ENCODE data around the gene IWS1. TPM values are rescaled to one million over a fixed set of nuclear protein-coding genes. Genes with fewer than 3 reads are reported as not detected.
A peak's percentile ranks its signal among the peaks of the same experiment; 100 is the strongest.

IWS1 gene
- total RNA-seq, 2 donors from 2014 or later = 33.3 to 43.8 TPM

DNA sequence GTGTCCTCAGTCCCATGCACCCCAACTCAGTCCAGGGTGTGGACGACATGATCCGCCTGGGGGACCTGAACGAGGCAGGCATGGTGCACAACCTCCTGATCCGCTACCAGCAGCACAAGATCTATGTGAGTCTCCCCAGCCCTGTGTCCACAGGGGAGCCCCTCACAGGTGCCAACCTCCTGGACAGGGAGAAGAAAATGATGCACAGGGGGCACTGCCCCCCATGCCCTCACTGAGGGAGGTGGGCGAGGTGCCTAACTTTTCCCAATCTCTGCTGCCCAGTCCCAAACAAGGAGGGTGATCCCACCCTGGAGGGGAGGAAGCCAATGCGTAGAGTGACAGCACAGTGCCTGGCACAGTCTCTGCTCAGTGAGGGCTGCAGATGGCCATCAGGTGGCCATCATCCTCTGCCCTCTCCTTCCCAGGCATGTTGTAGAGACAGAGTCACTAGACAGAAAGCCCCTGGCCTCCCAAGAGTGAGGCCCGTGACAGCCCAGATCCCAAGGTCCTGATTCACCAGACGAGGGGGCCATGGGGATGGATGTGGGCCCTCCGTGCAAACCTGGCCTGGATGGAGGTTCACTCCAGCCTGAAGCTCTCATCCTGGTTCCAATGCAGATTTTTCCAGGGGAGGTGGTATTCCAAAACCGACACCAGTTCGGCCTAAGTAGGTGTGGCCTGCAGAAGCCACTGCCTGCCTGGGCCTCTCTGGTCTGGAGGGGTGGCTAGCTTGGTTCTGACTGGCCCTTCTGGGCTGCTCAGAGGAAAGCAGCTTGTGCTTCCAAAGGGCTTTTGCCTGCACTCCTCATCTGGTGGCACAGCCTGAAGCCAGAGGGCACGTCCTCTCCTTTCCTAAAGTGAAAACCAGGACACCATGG, 39.2 kb upstream of the IWS1 start:
- Mint-ChIP-seq H3K36me3 (ENCODE audit: low read depth) (no peaks in the 10 kb centered on the region), H3K4me1 (peaks cover 6% of the 10 kb centered on the region), H3K27ac (no peak overlapping the region), H3K27me3 (peaks cover 29% of the 10 kb centered on the region), H3K4me3 (no peak overlapping the region), H3K9me3 (no peaks in the 10 kb centered on the region)
- no peak for ATAC-seq (replicated peaks)

GRCh38 chr2:127564429-127565260, 38.4 kb upstream of the IWS1 start:
- Mint-ChIP-seq H3K27me3 (peaks cover 30% of the 10 kb centered on the region), H3K27ac (peak overlapping the region; percentile 34), H3K4me3 (no peak overlapping the region), H3K4me1 (peaks cover 6% of the 10 kb centered on the region), H3K9me3 (no peaks in the 10 kb centered on the region), H3K36me3 (ENCODE audit: low read depth) (no peaks in the 10 kb centered on the region)
- ATAC-seq (replicated peaks) = no peak

DNA sequence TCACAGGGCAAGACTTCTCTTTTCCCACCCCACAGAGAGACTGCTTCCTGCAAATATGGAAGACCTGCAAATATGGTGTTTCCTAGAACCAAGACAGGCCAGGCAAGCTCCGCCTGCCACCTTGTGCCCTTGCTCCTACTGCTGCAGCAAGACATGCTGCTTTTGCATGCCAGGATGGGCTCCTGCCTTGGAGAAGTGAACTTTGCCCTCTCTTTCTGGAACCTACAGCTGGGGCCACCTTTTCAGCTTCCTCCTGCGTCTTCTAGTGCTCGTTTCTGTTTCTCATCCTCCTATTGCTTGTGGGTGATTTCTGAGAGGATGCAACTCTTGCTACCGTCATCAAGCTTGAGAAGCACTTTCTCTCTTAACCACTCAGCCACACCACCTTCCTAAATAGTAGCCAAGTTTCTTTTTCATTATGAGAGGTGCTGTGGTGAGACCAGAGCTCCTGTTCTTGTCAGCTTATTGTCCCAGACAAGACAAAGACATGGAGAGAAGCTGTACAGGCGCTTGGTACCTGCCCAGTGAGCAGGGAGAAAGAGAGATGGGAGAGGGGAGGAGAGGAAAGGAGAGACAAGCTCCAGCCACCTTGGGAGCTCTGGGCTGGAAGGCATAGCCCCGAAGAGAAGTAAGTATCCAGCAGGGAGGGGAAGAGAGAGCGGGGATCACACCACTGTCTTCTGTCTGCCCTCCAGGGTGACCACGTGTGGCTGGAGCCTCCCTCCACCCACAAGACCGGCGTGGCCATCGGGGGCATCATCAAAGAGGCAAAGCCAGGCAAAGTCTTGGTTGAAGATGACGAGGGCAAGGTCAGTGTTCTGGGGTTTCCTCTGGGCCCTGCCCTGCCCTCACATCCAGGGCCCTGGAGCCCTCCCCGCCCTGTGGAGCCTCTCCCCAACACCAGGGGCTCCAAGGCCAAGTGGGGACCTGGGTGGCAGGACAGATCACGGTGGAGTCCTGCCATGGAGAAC, 37.5 kb upstream of the IWS1 start:
- H3K4me3 Mint-ChIP-seq = peak overlapping the region; percentile 25
- H3K36me3 Mint-ChIP-seq (ENCODE audit: low read depth) = no peaks in the 10 kb centered on the region
- ATAC-seq (replicated peaks) = peak; percentile 93
- H3K27me3 Mint-ChIP-seq = peaks cover 30% of the 10 kb centered on the region
- no peaks in the 10 kb centered on the region for H3K9me3 Mint-ChIP-seq
- peak overlapping the region; percentile 34 for H3K27ac Mint-ChIP-seq
- peaks cover 6% of the 10 kb centered on the region for H3K4me1 Mint-ChIP-seq

GRCh38 chr2:127562936-127563335, 36.6 kb upstream of the IWS1 start:
- ATAC-seq (replicated peaks) = no peak
- H3K4me3 Mint-ChIP-seq = no peak overlapping the region
- no peaks in the 10 kb centered on the region for H3K9me3 Mint-ChIP-seq
- H3K27ac Mint-ChIP-seq = no peak overlapping the region
- peaks cover 36% of the 10 kb centered on the region for H3K27me3 Mint-ChIP-seq
- no peaks in the 10 kb centered on the region for H3K36me3 Mint-ChIP-seq (ENCODE audit: low read depth)
- peaks cover 6% of the 10 kb centered on the region for H3K4me1 Mint-ChIP-seq

DNA sequence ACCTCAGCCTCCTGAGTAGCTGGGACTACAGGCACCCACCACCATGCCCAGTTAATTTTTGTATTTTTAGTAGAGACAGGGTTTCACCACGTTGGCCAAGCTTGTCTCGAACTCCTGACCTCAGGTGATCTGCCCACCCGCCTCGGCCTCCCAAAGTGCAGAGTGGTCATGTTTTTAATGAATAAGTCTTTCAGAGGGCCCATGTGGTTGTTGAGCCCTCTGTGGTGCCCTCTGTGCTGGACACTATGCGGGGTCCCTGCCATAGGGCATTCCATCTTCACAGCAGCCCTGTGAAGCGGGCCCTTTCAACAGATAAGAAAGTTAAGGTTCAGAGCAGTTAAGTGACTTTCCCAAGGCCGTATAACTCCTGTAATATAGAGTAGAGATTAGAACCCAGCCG, 35.1 kb upstream of the IWS1 start:
- Mint-ChIP-seq H3K27me3 (peaks cover 44% of the 10 kb centered on the region), H3K9me3 (peaks cover 14% of the 10 kb centered on the region), H3K36me3 (ENCODE audit: low read depth) (no peaks in the 10 kb centered on the region)

GRCh38 chr2:127560931-127561280, 34.6 kb upstream of the IWS1 start:
- peaks cover 18% of the 10 kb centered on the region for H3K9me3 Mint-ChIP-seq
- H3K4me1 Mint-ChIP-seq = peaks cover 6% of the 10 kb centered on the region
- H3K36me3 Mint-ChIP-seq (ENCODE audit: low read depth) = no peaks in the 10 kb centered on the region
- ATAC-seq (replicated peaks) = no peak
- H3K27me3 Mint-ChIP-seq = peaks cover 48% of the 10 kb centered on the region
- no peak overlapping the region for H3K4me3 Mint-ChIP-seq
- no peak overlapping the region for H3K27ac Mint-ChIP-seq

More for the DNA sequence above, 35.1 kb upstream of the IWS1 start:
- no peak overlapping the region for H3K4me3 Mint-ChIP-seq
- ATAC-seq (replicated peaks) = no peak
- H3K27ac Mint-ChIP-seq = no peak overlapping the region
- peaks cover 6% of the 10 kb centered on the region for H3K4me1 Mint-ChIP-seq

DNA sequence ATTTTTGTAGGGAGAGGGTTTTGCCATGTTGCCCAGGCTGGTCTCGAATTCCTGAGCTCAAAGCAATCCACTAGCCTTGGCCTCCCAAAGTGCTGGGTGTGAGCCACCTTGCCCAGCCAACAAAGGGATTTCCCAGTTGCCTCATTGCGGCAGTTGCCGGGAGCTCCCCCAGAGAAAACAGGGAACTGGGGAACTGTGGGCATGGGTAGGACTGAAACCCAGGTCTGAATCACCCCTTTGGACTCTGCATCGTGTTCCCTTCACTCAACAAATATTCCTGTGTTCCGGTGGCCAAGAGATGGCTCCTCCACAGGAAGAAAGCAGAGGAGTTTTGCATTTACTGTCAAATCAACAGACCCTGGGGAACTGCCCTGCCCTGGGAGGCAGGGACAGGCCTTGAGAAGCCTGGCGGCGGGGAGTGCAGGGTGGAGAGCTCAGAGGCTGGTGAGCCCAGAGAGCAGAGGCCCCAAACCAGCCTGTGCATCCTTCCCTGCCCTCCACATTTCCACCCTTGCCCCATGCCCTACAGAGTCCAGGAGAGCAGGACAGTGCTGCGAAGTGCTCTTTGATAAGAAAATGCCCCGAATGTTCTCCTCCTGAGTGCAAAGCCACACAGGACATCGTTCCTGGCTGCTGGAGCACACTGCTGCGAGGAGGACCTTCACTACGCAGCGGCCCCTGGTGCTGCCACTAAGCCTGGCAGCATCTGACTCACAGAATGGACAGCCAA, 34.1 kb upstream of the IWS1 start:
- peaks cover 6% of the 10 kb centered on the region for H3K4me1 Mint-ChIP-seq
- H3K27me3 Mint-ChIP-seq = peaks cover 52% of the 10 kb centered on the region
- no peaks in the 10 kb centered on the region for H3K36me3 Mint-ChIP-seq (ENCODE audit: low read depth)
- ATAC-seq (replicated peaks) = no peak
- no peak overlapping the region for H3K27ac Mint-ChIP-seq
- H3K4me3 Mint-ChIP-seq = no peak overlapping the region
- peaks cover 19% of the 10 kb centered on the region for H3K9me3 Mint-ChIP-seq

DNA sequence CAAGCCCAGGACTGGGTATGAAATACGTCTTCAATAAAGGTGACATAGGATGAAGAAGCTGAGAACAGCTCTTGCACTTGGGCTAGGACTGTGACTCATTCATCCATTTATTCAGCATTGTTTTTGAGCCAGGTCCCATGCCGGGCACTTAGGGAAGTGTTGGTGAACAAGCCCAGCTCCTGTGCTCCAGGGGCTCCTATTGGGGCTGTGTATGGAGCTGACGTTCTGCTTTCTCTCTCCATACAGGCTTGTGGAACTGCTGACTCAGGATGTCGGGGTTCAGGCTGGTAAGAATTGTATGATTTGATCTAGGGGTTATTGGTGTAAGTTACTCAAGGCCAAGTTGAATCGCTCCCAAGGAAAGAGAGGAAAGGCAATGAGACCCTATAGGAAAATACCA, 33.2 kb upstream of the IWS1 start:
- Mint-ChIP-seq H3K27ac (no peak overlapping the region), H3K9me3 (peaks cover 19% of the 10 kb centered on the region), H3K36me3 (ENCODE audit: low read depth) (no peaks in the 10 kb centered on the region), H3K4me3 (no peak overlapping the region), H3K4me1 (peaks cover 6% of the 10 kb centered on the region), H3K27me3 (peaks cover 55% of the 10 kb centered on the region)
- no peak for ATAC-seq (replicated peaks)

- Mint-ChIP-seq H3K27ac (no peak overlapping the region), H3K36me3 (ENCODE audit: low read depth) (no peaks in the 10 kb centered on the region), H3K27me3 (peaks cover 51% of the 10 kb centered on the region), H3K4me1 (peaks cover 4% of the 10 kb centered on the region), H3K4me3 (no peak overlapping the region), H3K9me3 (peaks cover 19% of the 10 kb centered on the region)
- ATAC-seq (replicated peaks) = no peak
These were observed 32.6 kb upstream of the IWS1 start for GRCh38 chr2:127558911-127559310.

GRCh38 chr2:127552846-127553245, 26.6 kb upstream of the IWS1 start:
- Mint-ChIP-seq H3K36me3 (ENCODE audit: low read depth) (no peaks in the 10 kb centered on the region), H3K4me1 (no peaks in the 10 kb centered on the region), H3K27me3 (peaks cover 47% of the 10 kb centered on the region)

GRCh38 chr2:127552336-127552735, 26.0 kb upstream of the IWS1 start:
- Mint-ChIP-seq H3K4me1 (no peaks in the 10 kb centered on the region), H3K27ac (no peak overlapping the region), H3K4me3 (no peak overlapping the region), H3K36me3 (ENCODE audit: low read depth) (no peaks in the 10 kb centered on the region), H3K27me3 (peaks cover 43% of the 10 kb centered on the region), H3K9me3 (peaks cover 15% of the 10 kb centered on the region)
- ATAC-seq (replicated peaks) = no peak

More at GRCh38 chr2:127552846-127553245, 26.6 kb upstream of the IWS1 start:
- Mint-ChIP-seq H3K4me3 (no peak overlapping the region), H3K27ac (no peak overlapping the region), H3K9me3 (peaks cover 19% of the 10 kb centered on the region)
- ATAC-seq (replicated peaks) = no peak

- no peak overlapping the region for H3K4me3 Mint-ChIP-seq
- H3K27ac Mint-ChIP-seq = no peak overlapping the region
- H3K4me1 Mint-ChIP-seq = no peaks in the 10 kb centered on the region
- no peaks in the 10 kb centered on the region for H3K36me3 Mint-ChIP-seq (ENCODE audit: low read depth)
- H3K27me3 Mint-ChIP-seq = peaks cover 42% of the 10 kb centered on the region
- peaks cover 6% of the 10 kb centered on the region for H3K9me3 Mint-ChIP-seq
- no peak for ATAC-seq (replicated peaks)
These were observed 25.1 kb upstream of the IWS1 start for GRCh38 chr2:127551221-127551930.

DNA sequence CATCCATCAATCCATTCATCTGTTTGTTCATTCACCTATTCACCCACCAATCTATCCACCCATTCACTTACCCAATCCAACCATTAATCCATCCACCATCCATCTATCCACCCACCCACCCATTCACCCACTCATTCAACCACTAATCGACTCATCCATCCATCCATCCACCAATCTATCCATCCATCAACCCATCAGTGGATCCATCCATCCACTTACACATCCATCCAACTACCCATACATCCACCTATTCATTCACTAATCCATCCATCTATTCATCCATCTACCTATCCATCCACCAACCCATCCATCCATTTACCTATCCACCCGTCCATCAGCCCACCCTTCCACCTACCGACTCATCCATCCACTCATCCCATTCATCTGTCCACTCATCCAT, 20.5 kb upstream of the IWS1 start:
- Mint-ChIP-seq H3K27ac (no peak overlapping the region), H3K4me1 (no peaks in the 10 kb centered on the region), H3K4me3 (no peak overlapping the region), H3K9me3 (no peaks in the 10 kb centered on the region), H3K36me3 (ENCODE audit: low read depth) (no peaks in the 10 kb centered on the region), H3K27me3 (peaks cover 25% of the 10 kb centered on the region)
- ATAC-seq (replicated peaks) = no peak
